Activated CD4-positive, alpha-beta T cell treated with anti-CD3 and anti-CD28 coated beads for 48 hours (primary cell): ENCODE results near the gene LOC128125822.
"Not testable (repeated sequence)": the region's sequence is repeated elsewhere in the genome, so short reads cannot be mapped to it uniquely, and the experiment has no call there.

Experiments used
- DNase-seq: peaks from one replicate; pipeline ENCODE4 v3.0.0-alpha.2; 2020

LOC128125822 gene

DNA sequence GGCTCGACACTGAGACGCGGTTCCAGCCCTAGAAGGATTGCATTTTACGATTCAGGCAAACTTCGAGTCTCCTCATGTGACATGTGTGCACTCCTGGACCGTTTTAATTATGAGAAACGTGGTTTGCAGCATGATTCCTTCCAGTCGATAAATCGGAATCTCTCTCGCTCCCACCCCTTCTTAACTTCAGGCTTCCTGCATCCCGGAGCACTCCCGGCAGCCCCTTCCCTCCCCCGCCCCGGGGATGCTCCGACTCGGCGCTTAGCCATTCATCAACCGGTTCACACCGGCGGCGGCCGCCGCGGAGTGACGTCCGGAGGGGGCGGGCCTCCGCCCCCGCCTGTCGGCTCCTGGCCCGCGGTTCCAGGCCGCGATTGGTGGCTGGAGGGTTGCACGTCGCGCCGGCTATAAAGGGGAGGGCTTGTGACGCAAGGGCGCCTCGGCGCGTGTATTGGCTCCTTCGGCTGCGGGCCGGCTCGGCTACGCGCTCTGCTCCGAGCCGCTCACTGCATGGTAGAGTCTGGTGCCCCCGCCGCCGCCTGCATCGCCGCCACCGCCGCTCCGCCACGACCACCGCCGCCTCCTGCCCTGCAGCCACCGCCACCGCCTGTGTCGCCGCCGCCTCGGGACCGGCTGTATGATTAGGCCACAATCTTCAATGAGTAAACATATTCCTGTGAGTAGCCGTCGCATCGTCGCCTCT lies at the start of gene LOC128125822, which contains the start of gene PTP4A1:
LOC128125822 (plus strand) TSS at position 437 of the 703 bp plus-strand sequence.
PTP4A1 (plus strand) TSS at position 437 of the 703 bp plus-strand sequence. CDS start 4,401 bp downstream, outside the sequence.
- DNase-seq: peak; percentile 97

DNA sequence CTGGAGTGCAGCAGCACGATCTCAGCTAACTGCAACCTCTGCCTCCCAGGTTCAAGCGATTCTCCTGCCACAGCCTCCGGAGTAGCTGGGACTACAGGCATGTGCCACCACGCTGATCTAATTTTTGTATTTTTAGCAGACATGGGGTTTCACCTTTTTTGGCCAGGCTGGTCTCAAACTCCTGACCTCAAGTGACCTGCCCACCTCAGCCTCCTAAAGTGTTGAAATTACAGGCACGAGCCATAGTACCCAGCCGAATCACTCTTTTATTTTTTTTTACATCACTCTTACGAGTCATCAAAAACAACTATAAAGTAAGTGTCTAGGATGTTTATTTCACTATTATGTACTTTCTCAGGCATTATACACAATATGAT lies 49.4 kb upstream of the LOC128125822 start:
- not testable (repeated sequence) for DNase-seq

DNA sequence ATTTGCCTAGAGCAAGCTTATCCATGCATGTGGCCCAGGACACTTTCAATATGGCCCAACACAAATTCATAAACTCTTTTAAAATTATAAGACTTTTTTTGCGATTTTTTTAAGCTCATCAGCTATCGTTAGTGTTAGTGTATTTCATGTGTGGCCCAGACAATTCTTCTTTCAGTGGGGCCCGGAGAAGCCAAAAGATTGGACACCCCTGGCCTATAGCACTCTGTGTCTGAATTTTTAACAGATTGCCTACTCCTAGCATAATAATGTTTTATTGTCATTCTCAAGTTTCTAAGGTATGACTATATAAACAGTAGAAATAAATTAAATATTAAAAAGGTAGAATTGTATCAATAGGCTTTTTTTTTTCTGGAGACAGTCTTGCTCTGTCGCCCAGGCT lies 48.6 kb upstream of the LOC128125822 start:
- no peak for DNase-seq

DNA sequence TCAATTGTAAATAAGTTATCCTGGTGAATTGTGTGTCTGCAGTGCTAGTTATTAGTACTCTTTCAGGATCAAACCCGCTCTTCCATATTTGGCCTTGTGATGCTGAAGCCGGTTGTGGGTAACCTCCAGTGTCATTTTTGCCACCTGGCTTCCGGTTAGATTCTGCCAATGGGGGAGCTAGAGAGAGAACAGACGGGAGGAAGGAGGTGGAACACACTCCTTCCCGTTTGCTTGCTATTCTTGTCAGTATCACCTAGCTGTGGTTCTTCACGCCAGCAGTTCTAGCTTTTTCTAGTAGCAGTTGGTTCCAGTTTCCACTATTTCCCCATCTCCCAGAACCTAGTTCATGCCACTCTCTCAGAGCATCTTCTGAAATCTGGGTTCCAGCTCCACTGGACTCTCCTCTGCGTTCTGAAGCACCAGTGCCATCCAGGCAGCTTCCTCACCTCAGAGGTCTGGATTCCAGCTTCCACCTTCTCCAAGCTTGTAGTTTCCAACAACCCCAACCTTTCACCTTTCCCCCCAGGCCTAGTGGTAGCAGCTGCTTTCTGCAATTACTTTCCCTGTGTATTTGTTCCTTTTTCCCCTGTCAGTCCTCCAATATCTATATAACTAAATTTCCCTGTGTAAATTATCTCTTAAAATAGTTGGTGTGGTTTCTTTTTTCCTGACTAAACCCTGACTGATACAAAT lies 46.9 kb upstream of the LOC128125822 start:
- DNase-seq: no peak

DNA sequence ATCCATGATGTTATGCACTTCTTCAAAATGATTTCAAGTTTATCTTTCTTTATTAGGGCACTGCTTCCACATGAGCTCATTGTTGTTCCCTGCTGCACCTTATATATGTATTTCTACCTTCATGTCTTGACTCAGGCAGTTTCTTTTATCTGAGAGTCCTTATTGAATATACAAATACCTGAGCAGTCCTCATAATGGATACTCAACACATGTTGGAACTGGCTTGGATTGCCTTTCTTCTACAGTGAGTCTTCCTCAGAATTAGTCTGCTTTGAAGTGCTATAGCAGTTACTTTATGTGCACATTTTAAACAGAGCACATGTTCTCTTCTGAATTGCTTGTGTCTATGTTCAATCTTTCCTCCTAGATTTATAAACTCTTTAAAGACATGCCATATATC lies 45.3 kb upstream of the LOC128125822 start:
- DNase-seq: no peak

DNA sequence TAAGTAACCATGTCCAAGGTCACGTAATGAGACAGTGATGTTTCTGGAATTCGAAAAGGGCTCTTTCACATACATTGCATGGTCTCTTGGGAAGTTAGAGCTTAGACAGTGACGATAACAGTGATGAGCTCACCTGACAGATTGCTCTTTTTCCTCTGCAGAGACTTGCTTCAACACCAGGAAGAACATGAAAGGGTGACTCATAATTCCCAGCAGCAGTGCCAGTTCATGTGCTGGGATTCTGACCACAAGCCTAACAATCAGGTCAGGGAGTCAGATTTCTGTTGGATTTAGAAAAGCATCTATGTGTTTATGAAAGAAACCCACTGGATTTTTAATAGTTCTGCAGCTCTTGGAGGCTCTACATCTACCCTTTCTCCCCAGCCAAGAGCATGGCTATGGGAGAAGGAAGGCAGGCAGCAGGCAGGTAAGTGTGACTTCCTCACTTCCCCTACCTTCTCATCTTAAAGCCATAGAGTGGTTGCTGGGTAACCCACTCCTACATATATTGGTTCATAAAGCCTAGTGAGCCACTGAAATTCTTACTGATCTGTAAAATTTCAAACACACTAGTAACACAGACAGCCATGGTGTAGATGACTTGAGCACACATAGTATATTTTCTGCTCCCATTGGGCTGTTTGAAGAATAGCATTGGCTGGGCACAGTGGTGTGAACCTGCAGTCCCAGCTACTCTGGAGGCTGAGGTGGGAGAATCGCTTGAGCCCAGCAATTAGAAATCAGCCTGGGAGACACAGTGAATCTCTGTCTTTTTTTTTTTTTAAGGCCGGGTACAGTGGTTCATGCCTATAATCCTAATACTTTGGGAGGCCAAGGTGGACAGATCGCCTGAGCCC lies 44.4 kb upstream of the LOC128125822 start:
- DNase-seq: no peak

DNA sequence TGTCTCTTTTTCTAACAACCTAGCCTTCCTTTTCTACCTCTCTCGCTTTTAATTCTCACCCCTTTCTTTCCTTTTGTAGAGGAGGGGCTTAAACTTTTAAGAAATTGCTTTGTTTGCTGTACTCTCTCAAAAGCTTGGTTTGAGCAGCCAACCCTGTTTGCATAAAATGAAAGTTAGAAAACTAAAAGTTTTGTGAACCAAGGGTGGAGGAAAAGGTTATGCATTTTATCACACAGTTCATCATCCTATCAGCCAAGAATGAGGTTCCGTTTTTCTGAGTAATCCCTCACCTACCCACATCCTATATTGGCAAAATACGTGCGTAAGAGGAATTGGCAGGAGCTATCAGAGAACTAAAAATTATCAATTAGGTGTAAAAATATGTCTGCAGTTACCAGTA lies 42.8 kb upstream of the LOC128125822 start:
- DNase-seq: no peak

DNA sequence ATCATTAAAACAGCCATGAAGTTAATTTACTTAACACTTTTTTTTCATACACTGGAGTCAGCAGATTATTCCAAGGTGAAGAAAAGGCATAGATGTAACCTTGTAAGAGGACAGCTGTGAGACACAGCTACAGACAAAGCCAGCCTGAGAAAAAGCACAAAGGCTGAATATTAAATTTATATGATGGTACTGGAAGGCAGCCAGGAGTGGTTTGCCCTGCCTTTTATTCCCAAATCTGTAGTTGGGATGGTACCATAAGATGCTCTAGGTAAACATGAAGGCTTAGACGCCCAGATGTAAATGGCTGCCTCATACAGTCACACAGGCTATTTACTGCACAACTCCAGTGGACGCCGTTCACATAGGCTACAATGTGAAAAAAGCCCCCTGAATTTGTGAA lies 42.1 kb upstream of the LOC128125822 start:
- no peak for DNase-seq

DNA sequence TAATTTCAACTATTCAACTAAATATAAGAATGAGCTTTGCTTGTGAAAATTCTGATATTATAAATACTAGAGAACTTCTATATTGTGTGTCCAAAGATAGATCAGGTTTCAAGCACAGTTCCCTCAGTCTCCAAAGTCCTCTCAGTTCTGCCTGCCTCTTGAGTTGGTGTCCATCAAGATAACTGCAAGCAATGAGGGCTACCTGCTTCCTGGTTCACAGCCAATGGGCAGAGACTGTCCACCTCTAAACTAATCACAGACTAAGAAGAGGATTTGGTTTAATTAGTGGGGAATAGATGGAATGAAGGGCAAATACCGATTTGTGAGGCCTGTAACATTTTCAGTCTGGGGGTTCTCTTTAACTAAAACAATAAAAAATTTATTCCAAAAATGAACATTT lies 41.3 kb upstream of the LOC128125822 start:
- no peak for DNase-seq

DNA sequence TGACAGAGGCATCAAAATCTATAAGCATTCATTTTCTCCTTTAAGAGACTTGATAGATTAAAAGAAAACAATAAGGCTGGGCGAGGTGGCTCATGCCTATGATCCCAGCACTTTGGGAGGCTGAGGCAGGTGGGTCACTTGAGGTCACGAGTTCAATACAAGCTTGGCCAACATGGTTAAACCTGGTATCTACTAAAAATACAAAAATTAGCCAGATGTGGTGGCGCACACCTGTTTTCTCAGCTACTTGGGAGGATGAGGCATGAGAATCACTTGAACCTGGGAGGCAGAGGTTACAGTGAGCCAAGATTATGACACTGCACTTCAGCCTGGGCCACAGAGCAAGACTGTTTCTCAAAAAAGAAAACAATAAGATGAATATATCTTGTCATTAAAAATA lies 39.3 kb upstream of the LOC128125822 start:
- no peak for DNase-seq

DNA sequence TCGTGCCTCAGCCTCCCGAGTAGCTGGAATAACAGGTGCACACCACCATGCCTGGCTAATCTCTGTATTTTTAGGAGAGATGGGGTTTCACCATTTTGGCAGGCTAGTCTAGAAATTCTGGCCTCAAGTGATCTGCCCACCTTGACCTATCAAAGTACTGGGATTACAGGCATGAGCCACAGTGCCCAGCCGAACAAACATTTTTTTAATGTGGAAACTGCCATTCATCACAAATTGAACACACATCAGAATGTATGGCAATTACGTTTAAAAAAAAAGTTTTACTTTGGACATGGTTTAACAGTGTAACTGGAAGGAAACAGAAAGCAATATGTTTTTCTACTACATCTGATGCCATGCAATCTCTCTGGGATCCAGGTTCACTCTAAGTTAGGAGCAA lies 38.3 kb upstream of the LOC128125822 start:
- no peak for DNase-seq

DNA sequence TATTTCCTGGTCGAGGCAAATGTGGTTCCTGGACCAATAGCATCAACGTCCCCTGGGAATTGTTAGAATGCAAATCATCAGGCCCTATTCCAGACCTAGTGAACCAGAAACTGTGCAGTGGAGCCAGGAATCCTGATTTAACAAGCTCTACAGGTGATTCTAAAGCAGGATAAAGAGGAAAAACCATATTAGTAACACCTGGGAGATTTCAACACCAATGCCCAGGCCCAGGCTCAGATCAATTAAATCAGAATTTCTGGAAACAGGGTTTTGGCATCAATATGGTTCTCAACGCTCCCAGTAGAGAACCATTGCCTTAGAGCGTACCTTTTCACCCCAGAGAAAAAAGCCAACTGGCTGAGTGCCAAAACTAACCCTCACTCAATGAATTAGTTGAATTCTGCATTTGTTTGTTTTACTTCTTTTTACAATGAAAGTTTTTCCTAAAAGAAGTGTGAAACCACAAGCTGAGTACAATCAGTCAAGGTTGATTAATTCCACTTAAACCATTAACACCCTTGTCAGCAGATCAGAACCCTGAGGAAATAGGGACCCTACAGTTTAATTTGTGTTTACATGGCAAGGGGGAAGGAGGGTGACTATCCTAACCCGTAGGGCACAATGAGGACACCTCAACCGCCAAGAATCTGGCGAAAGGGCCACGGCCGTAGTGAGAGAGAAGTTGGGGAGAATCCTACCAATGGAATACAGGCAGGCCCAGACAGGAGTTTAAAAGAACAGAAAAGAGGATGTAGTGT lies 34.9 kb upstream of the LOC128125822 start:
- no peak for DNase-seq

DNA sequence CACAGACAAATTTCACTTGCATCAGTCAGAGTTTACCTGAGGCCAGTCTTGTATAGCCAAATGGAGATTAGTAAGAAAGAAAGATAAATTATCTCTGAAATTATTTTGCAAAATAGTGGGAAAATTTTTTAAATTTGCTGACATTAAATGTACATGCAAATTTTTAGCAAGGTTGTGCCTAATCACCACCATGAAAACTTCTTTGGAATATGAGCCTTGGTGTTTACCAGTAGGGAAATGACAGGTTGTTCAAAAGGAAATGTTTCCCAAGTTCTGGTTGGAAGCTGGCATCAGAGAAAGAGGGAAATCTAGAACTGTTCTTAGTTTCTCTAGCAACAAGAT lies 34.4 kb upstream of the LOC128125822 start:
- no peak for DNase-seq

DNA sequence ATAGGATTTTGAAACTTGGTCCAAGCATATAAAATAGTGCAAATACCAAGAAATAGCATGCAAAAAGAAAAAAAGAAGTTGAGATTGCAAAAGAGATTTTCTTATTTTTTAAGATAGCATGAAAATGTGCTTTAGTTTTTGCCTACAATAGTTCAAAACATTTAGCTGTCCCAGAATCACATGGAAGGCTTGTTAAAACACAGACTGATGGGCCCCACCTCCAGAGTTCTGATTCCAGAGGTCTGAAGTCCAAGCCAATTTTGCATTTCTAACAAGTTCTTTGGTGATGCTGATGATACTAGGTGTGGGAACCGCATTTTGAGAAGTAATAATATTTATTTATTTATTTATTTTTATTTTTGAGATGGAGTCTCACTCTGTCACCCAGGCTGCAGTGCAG lies 33.7 kb upstream of the LOC128125822 start:
- DNase-seq: no peak

DNA sequence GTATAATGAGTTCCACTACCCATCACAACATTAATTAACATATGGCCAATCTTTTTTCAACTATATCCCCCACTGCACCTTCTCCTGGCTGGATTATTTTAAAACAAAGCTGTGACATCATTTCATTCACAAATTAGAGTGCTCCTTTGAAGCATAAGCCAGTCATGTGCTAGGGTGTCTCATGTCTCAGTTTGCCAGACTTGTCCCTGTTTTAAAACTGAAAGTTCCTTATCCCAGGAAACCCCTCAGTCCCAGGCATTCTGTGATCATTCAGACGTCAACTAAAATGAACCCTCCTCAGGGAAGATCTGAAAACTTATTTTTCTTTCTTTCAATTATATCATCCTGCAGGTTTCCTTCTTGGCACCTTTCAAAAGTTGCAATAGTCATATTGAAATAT lies 29.3 kb upstream of the LOC128125822 start:
- DNase-seq: no peak

DNA sequence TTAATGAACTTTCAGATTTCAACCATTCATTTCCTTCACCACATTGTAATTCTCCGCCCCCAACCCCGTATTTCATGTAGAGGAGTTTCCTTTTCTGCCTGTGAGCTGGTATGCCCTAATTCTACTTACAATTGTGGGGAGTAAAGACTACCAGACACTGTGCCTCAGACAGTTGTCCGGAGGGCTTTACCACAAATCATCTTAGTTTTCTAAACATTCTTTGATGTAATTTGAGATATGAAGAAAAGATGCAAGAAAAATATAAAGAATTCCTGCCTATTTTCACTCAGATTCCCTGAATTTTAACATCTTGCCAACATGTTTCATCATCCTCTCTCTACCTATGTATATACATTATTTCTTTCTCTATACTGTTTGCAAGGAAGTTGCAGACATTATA lies 28.3 kb upstream of the LOC128125822 start:
- DNase-seq: no peak

DNA sequence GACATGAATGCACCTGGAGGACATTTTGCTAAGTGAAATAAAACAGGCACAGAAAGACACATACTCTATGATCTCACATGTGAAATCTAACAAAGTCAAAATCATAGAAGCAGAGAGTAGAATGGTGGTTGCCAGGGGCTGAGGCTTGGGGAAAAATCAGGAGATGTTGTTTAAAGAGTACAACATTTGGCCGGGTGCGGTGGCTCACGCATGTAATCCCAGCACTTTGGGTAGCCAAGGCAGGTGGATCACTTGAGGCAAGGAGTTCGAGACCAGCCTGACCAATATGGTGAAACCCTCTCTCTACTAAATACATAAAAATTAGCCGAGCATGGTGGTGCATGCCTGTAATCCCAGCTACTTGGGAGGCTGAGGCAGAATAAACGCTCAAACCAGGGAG lies 26.0 kb upstream of the LOC128125822 start:
- DNase-seq: no peak

DNA sequence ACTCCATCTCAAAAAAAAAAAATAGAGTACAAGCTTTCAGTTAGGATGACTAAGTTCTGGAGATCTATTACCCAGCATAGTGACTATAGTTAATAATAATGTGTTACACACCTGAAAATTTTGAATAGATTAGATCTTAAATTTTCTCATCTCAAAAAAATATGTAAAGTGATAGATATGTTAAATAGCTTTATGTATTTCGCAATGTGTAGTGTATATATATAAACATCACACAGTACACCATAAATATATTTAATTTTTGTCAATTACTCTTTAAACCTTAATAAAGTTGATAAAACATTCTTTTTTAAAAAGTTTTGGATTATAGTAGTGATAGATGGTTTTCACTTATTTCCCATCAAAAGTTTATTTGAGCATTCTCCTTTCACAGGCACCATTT lies 25.6 kb upstream of the LOC128125822 start:
- DNase-seq: no peak

DNA sequence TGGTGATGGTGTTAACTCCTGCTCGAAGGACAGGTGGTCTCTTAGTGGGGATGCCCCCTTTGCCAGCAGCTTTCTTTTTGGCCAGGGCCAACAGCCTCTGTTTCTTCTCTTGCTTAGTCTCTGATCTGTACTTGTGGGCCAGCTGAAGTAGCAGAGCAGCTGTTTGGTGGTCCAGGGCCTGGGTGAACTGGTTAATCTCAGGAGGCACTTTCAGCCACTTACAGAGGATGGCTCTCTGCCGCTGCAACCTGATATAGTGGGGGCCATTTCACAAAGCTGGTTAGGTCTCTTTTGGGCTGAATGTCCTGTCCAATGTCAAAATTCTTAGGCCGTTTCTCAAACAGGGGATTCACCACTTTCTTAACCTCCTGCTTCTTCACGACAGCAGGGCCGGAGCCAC lies 23.2 kb upstream of the LOC128125822 start:
- no peak for DNase-seq

DNA sequence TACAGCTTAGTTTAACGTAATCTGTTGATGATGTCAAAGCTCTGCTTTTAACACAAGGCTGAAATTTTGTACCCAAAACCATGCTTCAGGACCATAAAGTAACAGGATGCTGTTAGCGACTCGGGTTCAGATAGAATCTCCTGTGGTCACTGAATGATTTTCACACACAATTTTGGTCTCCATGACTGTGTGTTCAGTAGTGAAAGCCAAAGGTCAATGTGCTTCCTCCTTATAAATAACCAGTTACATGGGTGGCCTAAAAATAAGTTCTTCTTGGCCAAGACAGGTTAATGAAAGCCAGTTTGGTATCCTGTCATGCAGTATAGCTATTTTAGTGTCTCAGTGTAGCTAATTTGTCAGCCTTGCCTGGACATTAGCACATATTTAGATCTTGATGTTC lies 19.1 kb upstream of the LOC128125822 start:
- DNase-seq: no peak

DNA sequence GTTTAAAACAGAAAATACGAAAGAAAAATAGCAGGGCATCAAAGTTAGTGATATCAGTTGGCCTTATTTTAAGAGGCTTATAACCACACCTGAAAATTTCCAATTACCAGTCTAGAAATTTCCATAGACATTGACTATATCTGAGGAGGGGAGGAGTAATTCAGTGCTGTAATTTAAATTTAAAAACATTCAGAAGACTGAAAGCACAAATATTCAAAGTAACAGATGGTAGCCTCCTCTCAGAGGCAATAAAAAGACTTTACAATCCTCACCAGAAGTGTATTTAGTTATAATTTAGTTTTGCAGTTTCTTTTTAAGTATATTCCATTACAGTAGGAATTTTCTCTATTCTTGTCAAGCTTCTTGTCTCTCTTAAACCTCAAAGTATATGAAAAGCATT lies 18.4 kb upstream of the LOC128125822 start:
- no peak for DNase-seq

DNA sequence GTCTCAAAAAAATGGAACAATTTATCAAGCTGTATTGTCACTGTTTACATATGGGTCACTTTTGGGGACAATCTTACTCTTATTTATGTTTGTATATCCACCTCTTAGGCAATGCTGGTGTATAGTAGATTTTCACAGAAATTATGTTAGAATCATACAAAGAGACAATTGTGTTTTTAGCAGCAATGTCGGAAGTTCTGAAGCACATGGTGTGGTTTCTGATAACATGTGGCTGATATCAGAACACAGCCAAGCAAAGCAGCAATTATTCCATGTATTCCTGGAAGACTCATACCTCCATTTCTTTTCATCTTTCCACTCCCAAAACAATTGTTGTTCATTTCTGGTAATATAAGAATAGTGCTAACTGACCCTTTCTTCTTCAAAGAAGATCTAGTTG lies 17.5 kb upstream of the LOC128125822 start:
- DNase-seq: no peak

DNA sequence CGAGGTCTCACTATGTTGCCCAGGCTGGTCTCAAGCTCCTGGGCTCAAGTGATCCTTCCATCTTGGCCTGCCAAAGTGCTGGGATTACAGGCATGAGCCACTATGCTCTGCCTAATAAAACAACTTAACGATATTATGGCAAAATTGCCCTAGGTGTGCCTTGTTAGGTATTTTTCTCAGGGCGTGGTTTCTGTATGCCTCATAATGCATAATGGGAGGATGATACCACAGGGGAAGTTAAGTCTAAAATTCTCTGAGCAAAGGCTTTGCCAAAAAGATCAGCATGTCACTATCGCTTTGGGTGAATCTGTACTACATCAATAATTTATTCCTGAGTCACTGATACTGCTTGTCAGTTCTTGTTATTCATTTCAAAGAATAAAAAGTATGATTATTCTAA lies 15.9 kb upstream of the LOC128125822 start:
- DNase-seq: no peak
